GM23338 (cell line): ENCODE results near the gene RBAK. TPM values are rescaled to one million over a fixed set of nuclear protein-coding genes. Genes with fewer than 3 reads are reported as not detected.

Experiments used
- ATAC-seq: fragments of 200-7000 bp; cut with Tn5 transposase; 3 replicates; pipeline ENCODE4 v1.9.1; 2020
- DNase-seq: peaks from one replicate; pipeline ENCODE4 v3.0.0-alpha.2; 2015; ENCODE audit warnings: low spot score
- H2AFZ ChIP-seq: fragments of 200-600 bp; sonication (generic); 2 replicates; pipeline ENCODE4 v1.8.0; 2016; ENCODE audit warnings: antibody characterized with exemption, mild to moderate bottlenecking, moderate library complexity
- H3F3A ChIP-seq: fragments of 200-600 bp; sonication (generic); replicated peaks from 2 replicates; pipeline ENCODE4 v1.8.0; 2017; ENCODE audit warnings: antibody characterized with exemption, mixed run types, low read depth
- H3K27ac ChIP-seq: fragments of 200-600 bp; sonication (generic); 2 replicates; pipeline ENCODE4 v1.6.1; 2016; ENCODE audit warnings: low read depth
- H3K27me3 ChIP-seq: fragments of 200-600 bp; sonication (generic); 2 replicates; pipeline ENCODE4 v1.8.0; 2016; ENCODE audit warnings: mild to moderate bottlenecking, mixed run types, moderate library complexity; ENCODE audit not compliant: insufficient read depth
- H3K36me3 ChIP-seq: fragments of 200-600 bp; sonication (generic); 2 replicates; pipeline ENCODE4 v1.8.0; 2016; ENCODE audit warnings: mild to moderate bottlenecking; ENCODE audit not compliant: insufficient read depth
- H3K4me1 ChIP-seq: fragments of 200-600 bp; sonication (generic); 2 replicates; pipeline ENCODE4 v1.8.0; 2016; ENCODE audit warnings: mild to moderate bottlenecking, moderate library complexity; ENCODE audit not compliant: insufficient read depth
- H3K4me2 ChIP-seq: fragments of 200-600 bp; sonication (generic); 2 replicates; pipeline ENCODE4 v1.7.1; 2017; ENCODE audit warnings: mixed run types
- H3K4me3 ChIP-seq: fragments of 200-600 bp; sonication (generic); 2 replicates; pipeline ENCODE4 v1.6.1; 2016; ENCODE audit warnings: mixed run types
- H3K79me2 ChIP-seq: fragments of 200-600 bp; sonication (generic); replicated peaks from 2 replicates; pipeline ENCODE4 v1.8.0; 2017; ENCODE audit warnings: mild to moderate bottlenecking; ENCODE audit not compliant: insufficient read depth
- H3K9me2 ChIP-seq: fragments of 200-600 bp; sonication (generic); 2 replicates; pipeline ENCODE4 v1.8.0; 2017; ENCODE audit not compliant: insufficient read depth
- H4K20me1 ChIP-seq: fragments of 200-600 bp; sonication (generic); replicated peaks from 2 replicates; pipeline ENCODE4 v1.8.0; 2017; ENCODE audit warnings: mild to moderate bottlenecking; ENCODE audit not compliant: insufficient read depth
- H3K27ac Mint-ChIP-seq: 2 replicates; pipeline ENCODE4 v1.8.0; 2020; ENCODE audit warnings: inconsistent platforms, mild to moderate bottlenecking, moderate library complexity, mixed read lengths
- H3K27me3 Mint-ChIP-seq: 3 replicates; pipeline ENCODE4 v1.8.0; 2022; ENCODE audit warnings: low read depth, mild to moderate bottlenecking, moderate library complexity, mixed read lengths, inconsistent platforms; ENCODE audit not compliant: insufficient read depth, poor library complexity
- H3K36me3 Mint-ChIP-seq: 3 replicates; pipeline ENCODE4 v1.8.0; 2021; ENCODE audit warnings: low read depth, mild to moderate bottlenecking, inconsistent platforms, moderate library complexity, mixed read lengths
- H3K4me1 Mint-ChIP-seq: 3 replicates; pipeline ENCODE4 v1.8.0; 2020; ENCODE audit warnings: mild to moderate bottlenecking, inconsistent platforms, mixed read lengths
- H3K4me3 Mint-ChIP-seq: 3 replicates; pipeline ENCODE4 v1.8.0; 2021; ENCODE audit warnings: moderate library complexity, mild to moderate bottlenecking, inconsistent platforms, mixed read lengths
- H3K9me3 Mint-ChIP-seq: 3 replicates; pipeline ENCODE4 v1.8.0; 2020; ENCODE audit warnings: moderate library complexity, mild to moderate bottlenecking, inconsistent platforms, mixed read lengths
- CREB1 ChIP-seq: fragments of 250-450 bp; sonication (Bioruptor Pico); IDR thresholded peaks from 2 replicates; pipeline ENCODE4 v1.5.0; 2020; ENCODE audit warnings: low read depth, mild to moderate bottlenecking, moderate library complexity
- CTCF ChIP-seq, 2 experiments: fragments of 200-600 bp in 1 of 2; sonication (generic) in 1 of 2; conservative IDR thresholded peaks; 2 replicates each; pipeline versions ENCODE4 v1.5.1 to v1.6.1; 2016 to 2017; ENCODE audit warnings: antibody characterized with exemption in 2 of 2, low read depth in 2 of 2, mild to moderate bottlenecking in 2 of 2, moderate library complexity in 1 of 2
- ETS1 ChIP-seq: IDR thresholded peaks from 2 replicates; pipeline ENCODE4 v1.6.1; 2016; ENCODE audit warnings: antibody characterized with exemption
- EZH2 ChIP-seq: fragments of 200-600 bp; sonication (generic); IDR thresholded peaks from one replicate; pipeline ENCODE4 v1.8.0; 2017; ENCODE audit warnings: antibody characterized with exemption, mild to moderate bottlenecking, low read depth; ENCODE audit not compliant: unreplicated experiment
- EZH2phosphoT487 ChIP-seq: fragments of 200-600 bp; sonication (generic); IDR thresholded peaks from one replicate; pipeline ENCODE4 v1.8.1; 2018; ENCODE audit warnings: antibody characterized with exemption; ENCODE audit not compliant: unreplicated experiment
- JUNB ChIP-seq: IDR thresholded peaks from one replicate; pipeline ENCODE4 v1.6.1; 2016; ENCODE audit warnings: antibody characterized with exemption; ENCODE audit not compliant: unreplicated experiment
- NANOG ChIP-seq: IDR thresholded peaks from 2 replicates; pipeline ENCODE4 v1.6.1; 2016; ENCODE audit warnings: antibody characterized with exemption, borderline replicate concordance
- POLR2AphosphoS5 ChIP-seq: IDR thresholded peaks from 2 replicates; pipeline ENCODE4 v1.6.1; 2016; ENCODE audit warnings: antibody characterized with exemption, low read depth
- REST ChIP-seq: IDR thresholded peaks from one replicate; pipeline ENCODE4 v1.6.1; 2018; ENCODE audit warnings: antibody characterized with exemption; ENCODE audit not compliant: unreplicated experiment
- STAT1 ChIP-seq: IDR thresholded peaks from one replicate; pipeline ENCODE4 v1.6.1; 2016; ENCODE audit warnings: antibody characterized with exemption; ENCODE audit not compliant: unreplicated experiment
- ZNF114 ChIP-seq: fragments of 250-450 bp; sonication (Bioruptor Pico); IDR thresholded peaks from 2 replicates; pipeline ENCODE4 v1.5.0; 2020; ENCODE audit warnings: mild to moderate bottlenecking, moderate library complexity
- ZNF331 ChIP-seq: fragments of 250-450 bp; sonication (Bioruptor Pico); IDR thresholded peaks from 2 replicates; pipeline ENCODE4 v1.5.0; 2020; ENCODE audit warnings: low read depth, mild to moderate bottlenecking, moderate library complexity
- ZNF462 ChIP-seq: fragments of 250-450 bp; sonication (Bioruptor Pico); IDR thresholded peaks from 2 replicates; pipeline ENCODE4 v1.5.0; 2020; ENCODE audit warnings: mild to moderate bottlenecking, moderate library complexity
- polyA plus RNA-seq: library from polyadenylated mRNA; unstranded; fragments of >200 nt; fragmentation: Nextera tagmentation; extraction: Ambion mirVana; gene quantifications from 2 replicates; pipeline ENCODE4 v1.2.1, GENCODE V29; 2016
- total RNA-seq: library from RNA; depleted of rRNA; stranded (reverse); fragments of >200 nt; shearing (Covaris generic); gene quantifications from 2 replicates; pipeline ENCODE4 v1.2.3, GENCODE V29; 2014

RBAK gene
- total and polyA plus RNA-seq, 2 experiments from 2014 or later: 6.5 to 15.2 TPM

GRCh38 chr7:5001003-5001402 lies 44.7 kb upstream of the RBAK start:
- Histone ChIP-seq H3K79me2 (no peaks in the 10 kb centered on the region), H4K20me1 (no peaks in the 10 kb centered on the region), H3F3A (no peaks in the 10 kb centered on the region), H3K9me2 (no peaks in the 10 kb centered on the region), H3K4me3 (no peak overlapping the region), H3K27me3 (no peaks in the 10 kb centered on the region), H3K36me3 (no peaks in the 10 kb centered on the region; the same call in 1 of the 2 replicates), H3K4me2 (no peak overlapping the region), H3K4me1 (no peaks in the 10 kb centered on the region), H2AFZ (no peak overlapping the region), H3K27ac (no peak overlapping the region)
- DNase-seq: no peak
- Mint-ChIP-seq H3K9me3 (no peaks in the 10 kb centered on the region), H3K27ac (no peak overlapping the region), H3K4me1 (peaks cover 3% of the 10 kb centered on the region; the same call in 1 of the 3 replicates), H3K27me3 (peaks cover 1% of the 10 kb centered on the region), H3K36me3 (peaks cover 27% of the 10 kb centered on the region; the same call in 2 of the 3 replicates), H3K4me3 (no peak overlapping the region)
- TF ChIP-seq ZNF114 (CRISPR knock-in tag) (no peak), ZNF462 (CRISPR knock-in tag) (no peak), CREB1 (no peak), JUNB (no peak), STAT1 (no peak), ZNF331 (no peak), CTCF (conservative IDR thresholded peaks at IDR 0.05; ENCODE audit: low read depth in 2 of 2) (no peak), POLR2AphosphoS5 (no peak), REST (no peak), ETS1 (no peak), EZH2 (no peak), EZH2phosphoT487 (no peak), NANOG (no peak)
- ATAC-seq: no peak
